ENCODE data around the gene FXN. TPM values are rescaled to one million over a fixed set of nuclear protein-coding genes. Genes with fewer than 3 reads are reported as not detected.

FXN gene
- total RNA-seq, 2 experiments from 2014 or later, result 21.7 to 23.2 TPM

GRCh38 chr9:69027355-69028097 lies 8.0 kb upstream of the FXN start:
- POLR2A ChIA-PET, result interaction anchor here (1.0 kb wide), 1 partner anchor 48 kb away, joined by 3 read pairs; no protein-coding TSS in a partner anchor

GRCh38 chr9:69028754-69029153 lies 6.8 kb upstream of the FXN start:
- Mint-ChIP-seq H3K4me1 (ENCODE audit: low read depth) (peaks cover 50% of the 10 kb centered on the region), H3K27me3 (ENCODE audit: low read depth) (peaks cover 9% of the 10 kb centered on the region), H3K27ac (peak overlapping the region; percentile 65), H3K4me3 (peak overlapping the region; percentile 32), H3K9me3 (ENCODE audit: insufficient read depth) (peaks cover 6% of the 10 kb centered on the region), H3K36me3 (ENCODE audit: low read depth) (peaks cover 14% of the 10 kb centered on the region)
- DNase-seq (peak; percentile 81), ATAC-seq (peak; percentile 82)
- CTCF ChIA-PET, result interaction anchor here (1.0 to 3.2 kb wide), 9 partner anchors 9 to 551 kb away, joined by 3 to 10 read pairs (median 4); no protein-coding TSS in a partner anchor
- POLR2A ChIA-PET, result interaction anchor here (1.0 kb wide), 1 partner anchor 49 kb away, joined by 3 read pairs; no protein-coding TSS in a partner anchor

More at GRCh38 chr9:69027355-69028097, 8.0 kb upstream of the FXN start:
- peaks cover 14% of the 10 kb centered on the region for H3K27me3 Mint-ChIP-seq (ENCODE audit: low read depth)
- H3K36me3 Mint-ChIP-seq (ENCODE audit: low read depth), result peaks cover 14% of the 10 kb centered on the region
- ATAC-seq (peak; percentile 59), DNase-seq (peak; percentile 68)
- H3K9me3 Mint-ChIP-seq (ENCODE audit: insufficient read depth), result peaks cover 6% of the 10 kb centered on the region
- H3K4me3 Mint-ChIP-seq, result no peak overlapping the region
- peaks cover 53% of the 10 kb centered on the region for H3K4me1 Mint-ChIP-seq (ENCODE audit: low read depth)
- CTCF ChIA-PET, result interaction anchor here (1.0 to 3.2 kb wide), 9 partner anchors 11 to 550 kb away, joined by 3 to 10 read pairs (median 4); no protein-coding TSS in a partner anchor
- no peak overlapping the region for H3K27ac Mint-ChIP-seq

GRCh38 chr9:69029535-69029934 lies 6.0 kb upstream of the FXN start:
- DNase-seq (no peak), ATAC-seq (no peak)
- Mint-ChIP-seq H3K36me3 (ENCODE audit: low read depth) (peaks cover 14% of the 10 kb centered on the region), H3K27me3 (ENCODE audit: low read depth) (peaks cover 7% of the 10 kb centered on the region), H3K27ac (no peak overlapping the region), H3K4me3 (peak overlapping the region; percentile 32), H3K9me3 (ENCODE audit: insufficient read depth) (peaks cover 6% of the 10 kb centered on the region), H3K4me1 (ENCODE audit: low read depth) (peaks cover 43% of the 10 kb centered on the region)
- ChIA-PET POLR2A (no interaction called here), CTCF (interaction anchor here (1.0 to 3.2 kb wide), 3 partner anchors 19 to 164 kb away, joined by 3 to 10 read pairs (median 4); no protein-coding TSS in a partner anchor)

GRCh38 chr9:69030851-69031645 lies 4.5 kb upstream of the FXN start:
- CTCF ChIA-PET, result interaction anchor here (1.0 to 3.2 kb wide), 3 partner anchors 18 to 162 kb away, joined by 3 to 10 read pairs (median 4); no protein-coding TSS in a partner anchor
- Mint-ChIP-seq H3K27ac (no peak overlapping the region), H3K9me3 (ENCODE audit: insufficient read depth) (peaks cover 6% of the 10 kb centered on the region), H3K4me1 (ENCODE audit: low read depth) (peaks cover 48% of the 10 kb centered on the region), H3K36me3 (ENCODE audit: low read depth) (peaks cover 14% of the 10 kb centered on the region), H3K4me3 (no peak overlapping the region), H3K27me3 (ENCODE audit: low read depth) (peaks cover 5% of the 10 kb centered on the region)
- ATAC-seq (no peak), DNase-seq (no peak)
- POLR2A ChIA-PET, result interaction anchor here (1.2 to 1.5 kb wide), 2 partner anchors 11 to 50 kb away, joined by 3 to 6 read pairs; no protein-coding TSS in a partner anchor

- ATAC-seq, result no peak
- peaks cover 14% of the 10 kb centered on the region for H3K36me3 Mint-ChIP-seq (ENCODE audit: low read depth)
- peaks cover 38% of the 10 kb centered on the region for H3K4me1 Mint-ChIP-seq (ENCODE audit: low read depth)
- ChIA-PET CTCF (interaction anchor here (1.7 to 2.7 kb wide), 3 partner anchors 12 to 159 kb away, joined by 6 to 30 read pairs (median 6); no protein-coding TSS in a partner anchor), POLR2A (no interaction called here)
- no peak overlapping the region for H3K4me3 Mint-ChIP-seq
- peaks cover 6% of the 10 kb centered on the region for H3K9me3 Mint-ChIP-seq (ENCODE audit: insufficient read depth)
- H3K27me3 Mint-ChIP-seq (ENCODE audit: low read depth), result peaks cover 2% of the 10 kb centered on the region
- H3K27ac Mint-ChIP-seq, result no peak overlapping the region
- DNase-seq, result no peak
Observed at GRCh38 chr9:69034071-69034470, 1.5 kb upstream of the FXN start.

GRCh38 chr9:69036309-69036708 lies 757 bp downstream of the FXN start:
- Mint-ChIP-seq H3K4me3 (peak overlapping the region; percentile 93), H3K27ac (peak overlapping the region; percentile 81), H3K36me3 (ENCODE audit: low read depth) (peaks cover 3% of the 10 kb centered on the region), H3K4me1 (ENCODE audit: low read depth) (peaks cover 18% of the 10 kb centered on the region), H3K9me3 (ENCODE audit: insufficient read depth) (no peaks in the 10 kb centered on the region), H3K27me3 (ENCODE audit: low read depth) (peaks cover 2% of the 10 kb centered on the region)
- ATAC-seq (peak; percentile 30), DNase-seq (no peak)
- ChIA-PET CTCF (interaction anchor here (0.6 to 2.7 kb wide), 15 partner anchors 10 to 207 kb away, joined by 3 to 30 read pairs (median 4); no protein-coding TSS in a partner anchor), POLR2A (interaction anchor here (1.2 to 1.7 kb wide), 2 partner anchors 17 to 63 kb away, joined by 3 to 11 read pairs; no protein-coding TSS in a partner anchor)

- ChIA-PET POLR2A (interaction anchor here (1.2 kb wide), 1 partner anchor 64 kb away, joined by 3 read pairs; no protein-coding TSS in a partner anchor), CTCF (interaction anchor here (0.7 to 2.7 kb wide), 4 partner anchors 9 to 156 kb away, joined by 3 to 30 read pairs (median 16); no protein-coding TSS in a partner anchor)
- Mint-ChIP-seq H3K4me3 (peak overlapping the region; percentile 93), H3K27me3 (ENCODE audit: low read depth) (peaks cover 2% of the 10 kb centered on the region), H3K4me1 (ENCODE audit: low read depth) (peaks cover 14% of the 10 kb centered on the region), H3K9me3 (ENCODE audit: insufficient read depth) (no peaks in the 10 kb centered on the region), H3K36me3 (ENCODE audit: low read depth) (peaks cover 3% of the 10 kb centered on the region), H3K27ac (no peak overlapping the region)
- ATAC-seq (no peak), DNase-seq (no peak)
Observed at GRCh38 chr9:69036799-69037198, 1.2 kb downstream of the FXN start.

GRCh38 chr9:69040646-69041045 lies 5.1 kb downstream of the FXN start:
- H3K4me3 Mint-ChIP-seq, result no peak overlapping the region
- ChIA-PET POLR2A (no interaction called here), CTCF (interaction anchor here (1.0 kb wide), 1 partner anchor 13 kb away, joined by 3 read pairs; no protein-coding TSS in a partner anchor)
- ATAC-seq, result no peak
- no peak overlapping the region for H3K27ac Mint-ChIP-seq
- no peak for DNase-seq
- H3K27me3 Mint-ChIP-seq (ENCODE audit: low read depth), result no peaks in the 10 kb centered on the region
- H3K4me1 Mint-ChIP-seq (ENCODE audit: low read depth), result peaks cover 30% of the 10 kb centered on the region
- no peaks in the 10 kb centered on the region for H3K9me3 Mint-ChIP-seq (ENCODE audit: insufficient read depth)
- peaks cover 9% of the 10 kb centered on the region for H3K36me3 Mint-ChIP-seq (ENCODE audit: low read depth)

GRCh38 chr9:69044240-69045219 lies 9.0 kb downstream of the FXN start:
- peak; percentile 56 for DNase-seq
- H3K36me3 Mint-ChIP-seq (ENCODE audit: low read depth), result peaks cover 20% of the 10 kb centered on the region
- peaks cover 37% of the 10 kb centered on the region for H3K4me1 Mint-ChIP-seq (ENCODE audit: low read depth)
- no peaks in the 10 kb centered on the region for H3K27me3 Mint-ChIP-seq (ENCODE audit: low read depth)
- no peaks in the 10 kb centered on the region for H3K9me3 Mint-ChIP-seq (ENCODE audit: insufficient read depth)
- peak; percentile 84 for ATAC-seq
- ChIA-PET CTCF (interaction anchor here (1.1 to 4.7 kb wide), 3 partner anchors 9 to 148 kb away, joined by 5 to 30 read pairs (median 9); partner anchors contain the start of gene FXN), POLR2A (no interaction called here)
- peak overlapping the region; percentile 10 for H3K4me3 Mint-ChIP-seq
- peak overlapping the region; percentile 65 for H3K27ac Mint-ChIP-seq

GRCh38 chr9:69045821-69046220 lies 10.3 kb downstream of the FXN start:
- Mint-ChIP-seq H3K9me3 (ENCODE audit: insufficient read depth) (no peaks in the 10 kb centered on the region), H3K27ac (no peak overlapping the region), H3K4me1 (ENCODE audit: low read depth) (peaks cover 37% of the 10 kb centered on the region), H3K36me3 (ENCODE audit: low read depth) (peaks cover 20% of the 10 kb centered on the region), H3K4me3 (no peak overlapping the region), H3K27me3 (ENCODE audit: low read depth) (no peaks in the 10 kb centered on the region)
- POLR2A ChIA-PET, result no interaction called here
- ATAC-seq, result no peak
- no peak for DNase-seq
- CTCF ChIA-PET, result interaction anchor here (1.1 to 4.7 kb wide), 3 partner anchors 8 to 147 kb away, joined by 5 to 30 read pairs (median 9); partner anchors contain the start of gene FXN

Data from activated CD8-positive, alpha-beta T cell treated with anti-CD3 and anti-CD28 coated beads, Interleukin-2, amount 10 ng/mL, durations not matched to agents 7 days and 5 days (primary cell).